Fibroblast of lung (primary cell): ENCODE data around the gene ARHGEF10L.

ENCODE experiments used
- EZH2 ChIP-seq: IDR thresholded peaks from 2 replicates; pipeline ENCODE4 v1.5.1; 2012; ENCODE audit warnings: low read length, control low read depth, mild to moderate bottlenecking; ENCODE audit errors: missing control alignments
- TF ChIP-seq, protein P1 (sequence below), 2 donors: IDR thresholded peaks in 1 of 2; conservative IDR thresholded peaks in 1 of 2; 1 replicate in 1 of 2; 2 replicates in 1 of 2; pipeline ENCODE4 v1.5.1; 2011 to 2012; ENCODE audit warnings: low read length in 2 of 2, control low read depth in 1 of 2, inconsistent platforms in 1 of 2, low read depth in 1 of 2, mild to moderate bottlenecking in 1 of 2

GRCh38 chr1:17603091-17603841, 63.8 kb downstream of the ARHGEF10L start:
- TF ChIP-seq EZH2 = no peak
- TF ChIP-seq, protein P1, sequence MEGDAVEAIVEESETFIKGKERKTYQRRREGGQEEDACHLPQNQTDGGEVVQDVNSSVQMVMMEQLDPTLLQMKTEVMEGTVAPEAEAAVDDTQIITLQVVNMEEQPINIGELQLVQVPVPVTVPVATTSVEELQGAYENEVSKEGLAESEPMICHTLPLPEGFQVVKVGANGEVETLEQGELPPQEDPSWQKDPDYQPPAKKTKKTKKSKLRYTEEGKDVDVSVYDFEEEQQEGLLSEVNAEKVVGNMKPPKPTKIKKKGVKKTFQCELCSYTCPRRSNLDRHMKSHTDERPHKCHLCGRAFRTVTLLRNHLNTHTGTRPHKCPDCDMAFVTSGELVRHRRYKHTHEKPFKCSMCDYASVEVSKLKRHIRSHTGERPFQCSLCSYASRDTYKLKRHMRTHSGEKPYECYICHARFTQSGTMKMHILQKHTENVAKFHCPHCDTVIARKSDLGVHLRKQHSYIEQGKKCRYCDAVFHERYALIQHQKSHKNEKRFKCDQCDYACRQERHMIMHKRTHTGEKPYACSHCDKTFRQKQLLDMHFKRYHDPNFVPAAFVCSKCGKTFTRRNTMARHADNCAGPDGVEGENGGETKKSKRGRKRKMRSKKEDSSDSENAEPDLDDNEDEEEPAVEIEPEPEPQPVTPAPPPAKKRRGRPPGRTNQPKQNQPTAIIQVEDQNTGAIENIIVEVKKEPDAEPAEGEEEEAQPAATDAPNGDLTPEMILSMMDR (conservative IDR thresholded peaks at IDR 0.05 in 1 of 2, IDR thresholded peaks at IDR 0.05 in 1 of 2; ENCODE audit: low read depth in 1 of 2, low read length in 2 of 2) = no peak
